Astrocyte of the cerebellum (primary cell): ENCODE data around the gene PITX3.

Source experiments
- DNase-seq: peaks from one replicate; pipeline ENCODE4 v3.0.0-alpha.2; 2011; ENCODE audit warnings: low read depth
- H3K4me3 ChIP-seq: 2 replicates; pipeline ENCODE4 v1.5.1; 2011; ENCODE audit warnings: mild to moderate bottlenecking, low read depth, low read length, moderate library complexity
- CTCF ChIP-seq: IDR thresholded peaks from 2 replicates; pipeline ENCODE4 v1.5.1; 2012; ENCODE audit warnings: low read length, low read depth, moderate library complexity, mild to moderate bottlenecking; ENCODE audit errors: missing control alignments
- in situ Hi-C: cut with HindIII; loops from 2 replicates; pipeline ENCODE4 v1.10.0; 2017; ENCODE audit warnings: low sequenced_read_pairs

The PITX3 gene

GRCh38 chr10:102247734-102248133 is 6.4 kb upstream of the PITX3 start:
- H3K4me3 ChIP-seq = no peak overlapping the region
- no peak for TF ChIP-seq CTCF
- in situ Hi-C loops = no loop called here

GRCh38 chr10:102246261-102246660 is 4.9 kb upstream of the PITX3 start:
- peak overlapping the region; percentile 98 for H3K4me3 ChIP-seq
- no peak for DNase-seq
- in situ Hi-C loops = no loop called here
- no peak for TF ChIP-seq CTCF

More at GRCh38 chr10:102247734-102248133, 6.4 kb upstream of the PITX3 start:
- DNase-seq = no peak

GRCh38 chr10:102245932-102246251 is 4.6 kb upstream of the PITX3 start:
- in situ Hi-C loops = no loop called here
- H3K4me3 ChIP-seq = peak overlapping the region; percentile 98
- no peak for TF ChIP-seq CTCF
- no peak for DNase-seq

- TF ChIP-seq CTCF = no peak
- peak; percentile 100 for DNase-seq
- in situ Hi-C loops = no loop called here
- H3K4me3 ChIP-seq = peak within 1 kb of the TSS; percentile 98
Measured at GRCh38 chr10:102245082-102245931, 4.0 kb upstream of the PITX3 start, which contains the start of gene GBF1. TSS of gene GBF1 (plus strand) at chr10:102245532. CDS start at chr10:102258939, 13,407 bp downstream.

GRCh38 chr10:102243309-102243708 is 2.0 kb upstream of the PITX3 start:
- no peak for DNase-seq
- in situ Hi-C loops = no loop called here
- no peak for TF ChIP-seq CTCF
- no peak overlapping the region for H3K4me3 ChIP-seq

- peak overlapping the region; percentile 57 for H3K4me3 ChIP-seq
- DNase-seq = no peak
- no peak for TF ChIP-seq CTCF
- in situ Hi-C loops = no loop called here
Measured at GRCh38 chr10:102242118-102242485, 790 bp upstream of the PITX3 start.
